Activated naive CD8-positive, alpha-beta T cell treated with anti-CD3 and anti-CD28 coated beads for 36 hours (primary cell): ENCODE data around the gene CLCN5. TPM values are rescaled to one million over a fixed set of nuclear protein-coding genes. Genes with fewer than 3 reads are reported as not detected.

Source experiments
- DNase-seq: peaks from one replicate; pipeline ENCODE4 v3.0.0; 2021
- H3K27ac Mint-ChIP-seq: one replicate; pipeline ENCODE4 v1.8.0; 2022; ENCODE audit warnings: mild to moderate bottlenecking, moderate library complexity, mixed read lengths
- H3K27me3 Mint-ChIP-seq: one replicate; pipeline ENCODE4 v1.8.0; 2022; ENCODE audit warnings: mild to moderate bottlenecking, mixed read lengths
- H3K36me3 Mint-ChIP-seq: one replicate; pipeline ENCODE4 v1.8.0; 2021; ENCODE audit warnings: mild to moderate bottlenecking, mixed read lengths
- H3K4me1 Mint-ChIP-seq: one replicate; pipeline ENCODE4 v1.8.0; 2021; ENCODE audit warnings: mixed read lengths
- H3K4me3 Mint-ChIP-seq: one replicate; pipeline ENCODE4 v1.8.0; 2022; ENCODE audit warnings: mild to moderate bottlenecking, moderate library complexity, mixed read lengths
- H3K9me3 Mint-ChIP-seq: one replicate; pipeline ENCODE4 v1.8.0; 2022; ENCODE audit warnings: mixed read lengths
- total RNA-seq, 2 experiments: library from RNA; stranded (reverse); gene quantifications; one replicate each; pipeline ENCODE4 v1.2.3, GENCODE V29; 2021

Gene CLCN5
- total RNA-seq, 2 experiments from 2014 or later, result 2.2 to 2.6 TPM

DNA sequence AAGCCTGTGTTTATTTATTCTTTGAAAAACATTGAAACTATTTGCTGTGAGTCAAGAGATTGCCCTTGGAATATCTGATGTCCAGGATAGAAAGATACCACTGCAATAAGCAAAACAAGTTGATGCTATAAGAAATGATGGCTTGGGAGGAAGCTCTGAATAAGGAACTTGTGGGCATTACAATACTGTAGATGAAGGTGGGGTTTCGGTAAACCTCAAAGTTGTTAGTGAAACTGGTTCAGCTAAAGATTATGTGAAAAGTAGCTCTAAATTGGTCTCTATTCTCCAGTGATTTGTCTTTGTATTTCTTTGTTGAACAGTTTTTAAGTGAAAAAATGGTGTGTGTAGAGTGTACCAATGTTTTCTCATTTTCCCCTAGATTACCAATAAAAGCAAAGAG is 149.7 kb downstream of the CLCN5 start:
- H3K27ac Mint-ChIP-seq, result no peak overlapping the region
- no peak for DNase-seq
- no peaks in the 10 kb centered on the region for H3K27me3 Mint-ChIP-seq
- H3K9me3 Mint-ChIP-seq, result no peaks in the 10 kb centered on the region
- peaks cover 5% of the 10 kb centered on the region for H3K36me3 Mint-ChIP-seq
- H3K4me3 Mint-ChIP-seq, result no peak overlapping the region
- no peaks in the 10 kb centered on the region for H3K4me1 Mint-ChIP-seq

DNA sequence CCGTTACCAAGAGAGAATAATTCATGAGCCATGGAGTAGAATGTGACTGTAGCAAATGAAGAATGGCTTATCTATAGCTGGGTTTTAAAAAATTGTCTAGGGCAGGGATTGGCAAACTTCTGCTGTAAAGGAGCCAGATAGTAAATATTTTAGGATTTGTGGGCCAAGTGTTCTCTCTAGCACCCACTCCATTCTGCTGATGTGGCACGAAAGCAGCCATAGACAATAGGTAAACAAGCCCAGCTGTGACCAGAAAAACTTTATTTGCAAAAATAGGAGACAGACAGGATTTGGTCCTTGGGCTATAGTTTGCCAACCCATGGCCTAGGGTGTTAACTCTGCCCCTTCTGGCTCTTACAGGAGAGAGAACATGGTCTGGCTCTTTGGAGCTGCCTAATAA is 151.2 kb downstream of the CLCN5 start:
- no peak for DNase-seq
- Mint-ChIP-seq H3K4me3 (no peak overlapping the region), H3K4me1 (no peaks in the 10 kb centered on the region), H3K27ac (no peak overlapping the region), H3K9me3 (no peaks in the 10 kb centered on the region), H3K27me3 (no peaks in the 10 kb centered on the region), H3K36me3 (peaks cover 5% of the 10 kb centered on the region)

DNA sequence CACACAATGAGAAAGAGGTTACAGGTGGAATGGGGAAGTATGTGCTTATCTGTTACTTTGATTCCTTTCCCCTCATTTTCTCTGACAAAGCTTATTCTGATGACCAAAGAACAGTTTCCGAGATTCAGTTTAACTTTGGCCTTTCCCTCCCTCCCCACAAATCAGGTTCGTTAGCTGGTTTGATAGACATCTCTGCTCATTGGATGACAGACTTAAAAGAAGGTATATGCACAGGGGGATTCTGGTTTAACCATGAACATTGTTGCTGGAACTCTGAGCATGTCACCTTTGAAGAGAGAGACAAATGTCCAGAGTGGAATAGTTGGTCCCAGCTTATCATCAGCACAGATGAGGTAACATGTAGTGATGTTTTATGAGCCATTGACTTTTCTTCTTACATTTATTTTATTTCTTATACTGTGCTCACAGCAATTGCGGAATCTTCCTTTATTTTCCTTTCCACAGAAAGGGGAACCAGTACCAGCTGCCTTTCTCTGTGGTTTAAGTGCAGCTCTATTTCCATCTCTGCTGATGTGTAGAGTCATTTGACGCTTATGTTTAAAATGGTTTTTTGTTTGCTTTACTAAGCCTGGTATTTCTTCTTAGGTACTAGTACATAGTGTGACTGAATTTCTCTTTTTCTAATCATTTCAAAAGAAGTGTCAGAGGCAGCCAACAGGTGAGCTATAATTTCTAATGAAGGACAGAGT is 153.4 kb downstream of the CLCN5 start:
- H3K9me3 Mint-ChIP-seq, result no peaks in the 10 kb centered on the region
- H3K4me3 Mint-ChIP-seq, result no peak overlapping the region
- no peaks in the 10 kb centered on the region for H3K27me3 Mint-ChIP-seq
- peaks cover 5% of the 10 kb centered on the region for H3K36me3 Mint-ChIP-seq
- H3K27ac Mint-ChIP-seq, result no peak overlapping the region
- no peak for DNase-seq
- H3K4me1 Mint-ChIP-seq, result no peaks in the 10 kb centered on the region

DNA sequence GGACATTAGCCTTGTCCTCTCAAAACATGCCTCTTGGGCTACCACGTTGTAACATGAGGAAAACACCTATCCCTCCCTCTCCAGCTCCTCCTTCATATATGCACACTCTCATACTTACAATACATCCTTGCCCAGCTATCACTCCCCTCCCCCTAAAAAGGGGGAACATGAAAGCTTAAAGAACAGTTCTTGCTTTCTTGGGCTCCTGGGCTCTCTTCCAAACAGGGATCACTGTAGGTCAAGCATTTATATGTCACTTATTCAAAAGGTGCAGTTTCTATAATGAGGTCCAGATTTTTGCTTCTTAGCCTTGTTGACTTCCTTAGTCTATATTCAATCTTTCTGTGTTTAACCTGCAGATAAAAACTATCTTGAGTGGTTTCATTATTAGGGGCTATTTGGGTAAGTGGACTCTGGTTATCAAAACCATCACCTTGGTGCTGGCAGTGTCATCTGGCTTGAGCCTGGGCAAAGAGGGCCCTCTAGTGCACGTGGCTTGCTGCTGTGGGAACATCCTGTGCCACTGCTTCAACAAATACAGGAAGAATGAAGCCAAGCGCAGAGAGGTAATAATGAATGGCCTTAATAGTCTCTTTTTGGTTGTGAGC is 159.0 kb downstream of the CLCN5 start:
- H3K36me3 Mint-ChIP-seq, result peaks cover 7% of the 10 kb centered on the region
- no peaks in the 10 kb centered on the region for H3K4me1 Mint-ChIP-seq
- no peak overlapping the region for H3K27ac Mint-ChIP-seq
- no peak overlapping the region for H3K4me3 Mint-ChIP-seq
- DNase-seq, result no peak
- H3K27me3 Mint-ChIP-seq, result no peaks in the 10 kb centered on the region
- no peaks in the 10 kb centered on the region for H3K9me3 Mint-ChIP-seq

DNA sequence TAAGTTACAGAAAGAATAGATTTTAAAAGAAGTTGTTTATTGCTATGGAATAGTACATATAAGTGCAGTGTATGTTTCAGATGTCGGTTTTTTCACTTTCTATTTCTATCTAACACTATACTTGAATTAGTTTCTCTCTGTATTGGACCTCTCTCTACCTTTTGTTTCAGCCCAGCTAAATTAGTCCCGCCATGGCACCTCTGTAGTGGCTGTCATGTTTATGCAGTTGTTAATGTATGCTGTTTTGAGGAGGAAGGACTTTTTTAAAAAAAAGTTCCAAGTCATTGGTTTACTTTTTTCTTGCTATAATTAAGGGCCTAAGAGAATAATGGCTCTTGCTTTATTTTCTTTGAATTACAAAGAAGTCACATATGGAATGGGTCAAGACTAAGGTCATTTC is 160.3 kb downstream of the CLCN5 start:
- H3K4me1 Mint-ChIP-seq, result no peaks in the 10 kb centered on the region
- H3K27me3 Mint-ChIP-seq, result no peaks in the 10 kb centered on the region
- H3K4me3 Mint-ChIP-seq, result no peak overlapping the region
- peaks cover 3% of the 10 kb centered on the region for H3K36me3 Mint-ChIP-seq
- no peak for DNase-seq
- H3K27ac Mint-ChIP-seq, result no peak overlapping the region
- no peaks in the 10 kb centered on the region for H3K9me3 Mint-ChIP-seq

DNA sequence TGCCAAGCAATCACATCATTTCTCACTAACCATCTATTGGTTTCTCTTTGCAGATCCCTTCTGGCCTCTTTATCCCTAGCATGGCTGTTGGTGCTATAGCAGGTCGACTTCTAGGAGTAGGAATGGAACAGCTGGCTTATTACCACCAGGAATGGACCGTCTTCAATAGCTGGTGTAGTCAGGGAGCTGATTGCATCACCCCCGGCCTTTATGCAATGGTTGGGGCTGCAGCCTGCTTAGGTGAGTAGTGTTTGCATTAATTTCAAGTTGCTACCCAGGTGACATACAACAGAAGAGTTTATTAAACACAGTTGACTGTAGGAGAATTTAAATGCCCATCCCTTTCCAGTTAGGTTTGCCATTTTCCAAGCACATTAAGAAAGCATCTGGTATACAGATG is 166.2 kb downstream of the CLCN5 start:
- Mint-ChIP-seq H3K27me3 (no peaks in the 10 kb centered on the region), H3K4me1 (no peaks in the 10 kb centered on the region), H3K27ac (no peak overlapping the region), H3K9me3 (no peaks in the 10 kb centered on the region), H3K4me3 (no peak overlapping the region), H3K36me3 (peaks cover 7% of the 10 kb centered on the region)
- no peak for DNase-seq

DNA sequence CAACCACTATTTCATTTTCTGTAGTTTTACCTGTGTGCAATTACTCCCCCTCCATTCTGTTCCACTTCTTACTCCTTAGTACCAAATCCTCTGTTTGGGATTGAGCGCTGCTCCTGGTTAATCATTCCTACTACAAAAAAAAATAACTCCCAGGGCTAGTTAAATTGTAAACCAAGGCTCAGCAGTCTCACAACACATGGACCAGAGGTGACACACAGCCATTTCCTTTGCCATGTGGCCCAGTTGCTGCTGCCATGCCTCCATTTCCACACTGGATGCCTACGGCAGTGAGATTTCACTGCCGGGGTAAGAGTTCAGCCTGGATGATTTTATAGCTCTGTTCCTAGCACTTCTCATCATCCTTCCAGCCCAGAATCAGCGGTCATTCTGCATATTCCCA is 171.2 kb downstream of the CLCN5 start:
- Mint-ChIP-seq H3K27ac (no peak overlapping the region), H3K4me3 (no peak overlapping the region), H3K9me3 (no peaks in the 10 kb centered on the region), H3K36me3 (peaks cover 4% of the 10 kb centered on the region), H3K4me1 (no peaks in the 10 kb centered on the region), H3K27me3 (no peaks in the 10 kb centered on the region)
- no peak for DNase-seq

DNA sequence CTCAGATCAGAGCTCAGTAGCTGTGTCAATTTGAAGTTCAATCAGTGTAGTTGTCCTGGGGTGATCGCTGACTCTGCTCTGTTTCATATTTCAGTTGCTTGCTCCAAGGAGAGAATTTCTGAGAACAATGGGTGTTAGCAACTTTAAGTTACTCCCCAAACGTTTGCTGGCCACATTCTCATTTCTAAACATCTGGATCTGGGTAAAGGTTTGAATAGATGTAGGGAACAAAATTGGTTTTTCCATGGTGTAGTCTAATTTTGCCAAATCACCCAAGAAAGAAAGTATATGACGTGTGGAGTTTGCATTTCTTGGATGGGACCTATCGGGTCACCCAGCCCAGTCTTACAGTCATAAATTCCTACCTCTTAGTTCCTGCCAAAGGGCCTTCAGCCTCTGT is 174.7 kb downstream of the CLCN5 start:
- no peaks in the 10 kb centered on the region for H3K36me3 Mint-ChIP-seq
- no peaks in the 10 kb centered on the region for H3K9me3 Mint-ChIP-seq
- no peak for DNase-seq
- H3K4me1 Mint-ChIP-seq, result no peaks in the 10 kb centered on the region
- H3K4me3 Mint-ChIP-seq, result no peak overlapping the region
- no peaks in the 10 kb centered on the region for H3K27me3 Mint-ChIP-seq
- no peak overlapping the region for H3K27ac Mint-ChIP-seq

DNA sequence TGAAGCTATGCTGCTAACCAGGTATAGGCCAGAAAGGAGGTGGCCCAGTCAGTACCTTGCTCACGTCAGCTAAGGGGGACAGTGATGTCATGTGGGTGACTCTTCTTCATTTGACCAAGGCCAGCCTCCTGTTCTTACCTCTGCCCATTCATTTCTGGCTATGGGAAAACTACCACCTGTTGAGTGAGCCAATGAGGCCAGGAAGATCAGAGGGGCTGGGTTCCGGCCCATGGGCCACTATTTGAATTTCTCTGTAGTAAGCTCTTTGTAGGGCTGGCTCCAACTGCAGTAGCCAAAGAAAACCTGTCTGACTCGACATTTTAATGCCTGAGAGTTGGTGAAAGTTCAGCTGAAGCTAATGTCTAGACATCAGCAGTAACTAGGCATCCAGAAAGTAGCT is 175.8 kb downstream of the CLCN5 start:
- no peak overlapping the region for H3K4me3 Mint-ChIP-seq
- DNase-seq, result no peak
- no peaks in the 10 kb centered on the region for H3K27me3 Mint-ChIP-seq
- no peaks in the 10 kb centered on the region for H3K36me3 Mint-ChIP-seq
- H3K27ac Mint-ChIP-seq, result no peak overlapping the region
- peaks cover 2% of the 10 kb centered on the region for H3K4me1 Mint-ChIP-seq
- no peaks in the 10 kb centered on the region for H3K9me3 Mint-ChIP-seq

DNA sequence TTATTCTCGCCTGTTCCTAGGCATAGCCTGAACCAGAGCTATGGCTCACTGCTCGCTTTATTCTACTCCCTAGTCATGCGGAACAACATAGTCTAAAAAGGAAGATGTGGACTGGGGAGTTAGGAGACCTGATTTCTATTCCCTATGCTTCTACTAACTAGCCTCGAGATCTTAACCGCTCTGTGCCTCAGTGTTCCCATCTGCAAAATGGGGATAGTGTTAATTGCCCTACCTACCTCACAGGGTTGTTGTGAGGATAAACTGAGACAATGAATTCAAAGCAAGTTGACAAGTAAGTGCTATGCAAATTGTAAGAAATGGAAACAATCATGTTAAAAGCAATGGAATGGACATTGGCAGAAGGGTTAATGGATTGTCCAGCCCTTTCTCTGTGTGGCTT is 176.4 kb downstream of the CLCN5 start:
- peaks cover 3% of the 10 kb centered on the region for H3K4me1 Mint-ChIP-seq
- no peak overlapping the region for H3K4me3 Mint-ChIP-seq
- DNase-seq, result no peak
- no peaks in the 10 kb centered on the region for H3K27me3 Mint-ChIP-seq
- no peaks in the 10 kb centered on the region for H3K9me3 Mint-ChIP-seq
- H3K36me3 Mint-ChIP-seq, result no peaks in the 10 kb centered on the region
- H3K27ac Mint-ChIP-seq, result no peak overlapping the region

DNA sequence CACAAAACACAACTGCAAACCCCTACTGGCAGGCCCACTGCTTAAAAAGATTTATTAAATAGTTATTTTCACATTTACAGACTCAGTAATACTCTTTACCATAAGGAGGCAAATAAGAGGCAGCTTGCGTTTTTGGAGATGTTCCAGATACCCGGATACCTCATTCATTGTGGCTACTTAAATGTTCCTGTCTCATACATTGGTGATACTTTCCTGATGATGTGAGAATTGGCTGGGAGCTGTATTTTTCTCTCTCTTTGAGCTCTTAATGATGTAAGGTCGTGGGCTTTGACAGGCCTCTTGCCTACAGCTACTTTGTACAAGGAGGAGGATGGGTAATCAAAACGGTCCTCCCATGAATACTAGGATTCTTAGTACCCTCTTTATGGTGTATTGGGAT is 176.9 kb downstream of the CLCN5 start:
- Mint-ChIP-seq H3K36me3 (no peaks in the 10 kb centered on the region), H3K9me3 (no peaks in the 10 kb centered on the region), H3K27ac (no peak overlapping the region), H3K4me3 (no peak overlapping the region), H3K4me1 (peaks cover 3% of the 10 kb centered on the region), H3K27me3 (no peaks in the 10 kb centered on the region)
- no peak for DNase-seq

DNA sequence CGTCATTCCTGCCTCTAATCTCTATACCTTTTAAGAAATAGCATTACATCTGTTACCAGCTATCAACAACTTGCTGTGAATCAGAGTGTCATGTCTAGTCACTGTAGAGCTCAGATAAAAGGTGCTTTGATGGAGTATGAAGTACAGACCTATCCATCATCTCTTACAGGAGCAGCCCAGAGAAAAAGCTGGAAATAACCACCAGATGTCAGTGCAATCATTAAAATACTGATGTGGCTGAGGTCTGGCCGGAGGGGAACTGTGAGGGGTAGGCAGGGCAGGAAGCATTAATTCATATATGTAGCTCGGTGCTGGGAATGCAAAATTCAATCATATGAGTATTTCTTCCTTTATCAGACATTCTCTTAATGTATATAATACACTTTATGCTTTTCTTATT is 177.8 kb downstream of the CLCN5 start:
- Mint-ChIP-seq H3K36me3 (no peaks in the 10 kb centered on the region), H3K4me3 (no peak overlapping the region), H3K9me3 (no peaks in the 10 kb centered on the region), H3K27ac (no peak overlapping the region), H3K4me1 (peaks cover 3% of the 10 kb centered on the region), H3K27me3 (peaks cover 3% of the 10 kb centered on the region)
- no peak for DNase-seq

DNA sequence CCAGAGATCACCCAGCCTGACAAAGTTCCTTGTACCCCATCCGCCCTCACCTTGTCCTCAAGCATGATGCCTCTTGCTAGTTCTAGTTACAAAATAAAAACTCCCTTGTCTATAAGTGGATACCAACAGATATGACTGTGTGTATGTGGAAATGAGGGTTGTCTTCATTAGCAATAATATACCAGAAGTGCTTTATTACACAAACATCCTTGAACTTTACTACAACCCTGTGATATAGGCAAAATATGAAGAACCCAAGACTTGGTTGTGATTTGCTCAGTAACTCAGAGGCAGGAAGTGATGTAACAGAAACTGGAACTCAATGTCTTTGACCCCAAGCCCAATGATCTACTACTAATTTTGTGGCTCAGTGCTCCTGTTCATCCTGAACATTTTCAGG is 180.8 kb downstream of the CLCN5 start:
- Mint-ChIP-seq H3K4me1 (peaks cover 3% of the 10 kb centered on the region), H3K27me3 (peaks cover 3% of the 10 kb centered on the region), H3K4me3 (no peak overlapping the region), H3K36me3 (no peaks in the 10 kb centered on the region), H3K27ac (no peak overlapping the region), H3K9me3 (no peaks in the 10 kb centered on the region)
- no peak for DNase-seq

DNA sequence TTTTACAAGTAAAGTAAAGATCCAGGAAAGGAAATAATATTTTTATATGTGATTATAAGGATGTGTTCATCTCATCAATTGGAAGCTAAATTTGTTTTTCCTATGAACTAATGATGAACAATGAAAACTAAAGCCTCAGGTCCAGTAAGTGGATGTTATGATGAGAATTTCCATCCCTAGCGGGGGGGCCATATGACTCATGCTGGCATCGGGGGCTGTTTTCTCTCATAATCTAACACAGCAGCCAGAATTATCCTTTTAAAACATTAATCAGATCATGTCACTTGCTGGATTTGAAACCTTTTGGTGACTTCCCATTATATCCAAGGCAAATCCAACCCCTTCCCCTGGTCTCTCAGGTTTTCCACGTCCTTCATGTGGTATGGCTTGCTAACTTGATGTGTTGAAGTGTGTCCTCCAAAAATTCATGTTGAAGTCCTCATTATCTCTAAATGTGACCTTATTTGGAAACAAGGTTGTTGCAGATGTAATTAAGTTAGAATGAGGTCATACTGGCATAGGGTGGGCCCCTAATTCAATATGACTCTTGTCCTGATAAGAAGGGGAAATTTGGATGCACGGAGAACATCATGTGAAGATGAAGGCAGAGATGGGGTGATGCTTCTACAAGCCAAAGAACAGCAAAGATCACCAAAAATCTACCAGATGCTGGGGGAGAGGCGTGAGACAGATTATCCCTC is 181.6 kb downstream of the CLCN5 start:
- DNase-seq, result no peak
- H3K4me3 Mint-ChIP-seq, result no peak overlapping the region
- peaks cover 3% of the 10 kb centered on the region for H3K27me3 Mint-ChIP-seq
- H3K36me3 Mint-ChIP-seq, result no peaks in the 10 kb centered on the region
- H3K27ac Mint-ChIP-seq, result no peak overlapping the region
- peaks cover 3% of the 10 kb centered on the region for H3K4me1 Mint-ChIP-seq
- no peaks in the 10 kb centered on the region for H3K9me3 Mint-ChIP-seq

DNA sequence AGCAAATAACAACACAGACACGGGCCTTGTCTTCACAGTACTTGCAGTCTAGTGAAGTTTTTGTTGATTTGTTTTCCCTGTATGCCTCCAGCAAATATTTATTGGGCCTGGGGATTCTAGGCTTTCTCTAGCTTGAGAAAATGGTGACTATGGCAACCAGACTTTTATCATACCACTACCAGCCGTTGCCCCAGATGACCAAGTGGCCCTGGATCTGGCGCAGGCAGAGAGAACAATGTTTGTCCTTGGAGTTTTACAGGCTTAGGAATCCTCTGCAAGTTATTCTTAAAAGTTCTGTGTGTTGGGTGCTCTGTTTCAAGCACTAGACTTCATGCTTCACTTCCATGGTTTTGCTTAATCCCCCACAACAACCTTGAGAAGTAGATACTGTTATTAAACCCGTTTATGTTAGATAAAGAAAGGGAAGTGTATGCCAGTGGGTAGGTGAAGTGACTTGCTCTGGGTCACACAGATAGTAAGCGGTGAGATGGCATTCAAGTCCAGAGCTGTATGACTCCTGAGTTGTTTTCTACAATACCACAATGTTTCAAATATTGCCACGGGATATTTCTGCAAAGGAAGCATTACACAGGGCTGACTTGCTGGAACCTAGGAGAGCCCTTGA is 183.8 kb downstream of the CLCN5 start:
- Mint-ChIP-seq H3K9me3 (no peaks in the 10 kb centered on the region), H3K4me3 (no peak overlapping the region), H3K4me1 (peaks cover 3% of the 10 kb centered on the region), H3K27me3 (peaks cover 3% of the 10 kb centered on the region), H3K36me3 (no peaks in the 10 kb centered on the region), H3K27ac (no peak overlapping the region)
- no peak for DNase-seq
